HCT116 (cell line): ENCODE measurements around the gene TEN1. TPM values are rescaled to one million over a fixed set of nuclear protein-coding genes. Genes with fewer than 3 reads are reported as not detected.

Experiments
- ATAC-seq: fragments of 200-7000 bp; cut with Tn5 transposase; 2 replicates; pipeline ENCODE4 v1.9.1; 2020; ENCODE audit warnings: mild to moderate bottlenecking, moderate library complexity
- BruUV-seq: library from RNA; stranded (reverse); fragments of 400-500 nt; replicated peaks from 2 replicates; lab custom pipeline; 2021; lab: Mats Ljungman, UMichigan
- CTCF ChIA-PET: fragments of 300-600 bp; sonication (Branson Sonifier 250); formaldehyde crosslinking; loops from one replicate; lab custom pipeline; 2021; ENCODE audit warnings: antibody characterized with exemption; lab: Charles Lee
- POLR2A ChIA-PET: fragments of 300-600, 350-600 bp; sonication (Branson Sonifier 250); formaldehyde crosslinking; loops from one replicate; lab custom pipeline; 2021; ENCODE audit warnings: antibody characterized with exemption; lab: Charles Lee
- RAD21 ChIA-PET, 2 experiments: fragments of 300-600 bp; sonication (Branson Sonifier 250); formaldehyde crosslinking; loops; one replicate each; lab custom pipeline; 2023; ENCODE audit warnings: low total read pairs in 2 of 2; ENCODE audit not compliant: uncharacterized antibody in 2 of 2, unreplicated experiment in 2 of 2, low non-redundant PET in 1 of 2; lab: Charles Lee
- DNase-seq: peaks from one replicate; pipeline ENCODE4 v3.0.0-alpha.2; 2010; ENCODE audit warnings: low read depth, low spot score
- H2AFZ ChIP-seq: fragments of 200-600 bp; shearing (Covaris generic), sonication (generic); 2 replicates; pipeline ENCODE4 v1.6.1; 2017; ENCODE audit warnings: low read depth, mixed run types, mixed read lengths, antibody characterized with exemption, low read length; ENCODE audit not compliant: poor library complexity, severe bottlenecking
- H3K27ac ChIP-seq: 2 replicates; pipeline ENCODE4 v1.5.1; 2012; ENCODE audit warnings: low read depth, low read length
- H3K27me3 ChIP-seq: fragments of 200-600 bp; sonication (generic); 2 replicates; pipeline ENCODE4 v1.6.1; 2016; ENCODE audit warnings: mixed run types, low read length, mixed read lengths; ENCODE audit not compliant: insufficient read depth
- H3K36me3 ChIP-seq, 2 experiments: fragments of 200-500 bp in 1 of 2; fragments of 200-600 bp in 1 of 2; sonication (Bioruptor generic) in 1 of 2; sonication (generic) in 1 of 2; 2 replicates each; pipeline versions ENCODE4 v1.5.1 to v1.6.1; 2014 to 2016; ENCODE audit warnings: low read length in 2 of 2, inconsistent platforms in 1 of 2, mixed read lengths in 1 of 2, mixed run types in 1 of 2; ENCODE audit not compliant: insufficient read depth in 2 of 2, control insufficient read depth in 1 of 2
- H3K4me1 ChIP-seq, 2 experiments: fragments of 200-600 bp in 1 of 2; sonication (generic) in 1 of 2; 2 replicates each; pipeline versions ENCODE4 v1.5.1 to v1.6.1; 2012 to 2017; ENCODE audit warnings: low read length in 2 of 2, inconsistent platforms in 1 of 2, mild to moderate bottlenecking in 1 of 2, mixed read lengths in 1 of 2, mixed run types in 1 of 2, moderate library complexity in 1 of 2; ENCODE audit not compliant: insufficient read depth in 2 of 2, control insufficient read depth in 1 of 2
- H3K4me2 ChIP-seq: fragments of 200-600 bp; sonication (generic); 2 replicates; pipeline ENCODE4 v1.6.1; 2017; ENCODE audit warnings: mixed run types, low read length, mixed read lengths
- H3K4me3 ChIP-seq, 2 experiments: fragments of 200-600 bp in 1 of 2; sonication (generic) in 1 of 2; replicated peaks in 1 of 2; 2 replicates each; pipeline ENCODE4 v1.5.1; 2011 to 2016; ENCODE audit warnings: low read length in 2 of 2, control low read depth in 1 of 2, low read depth in 1 of 2, mild to moderate bottlenecking in 1 of 2, mixed read lengths in 1 of 2, mixed run types in 1 of 2
- H3K79me2 ChIP-seq: fragments of 200-600 bp; sonication (generic); 2 replicates; pipeline ENCODE4 v1.6.1; 2017; ENCODE audit warnings: mild to moderate bottlenecking, mixed run types, low read length, moderate library complexity, mixed read lengths; ENCODE audit not compliant: insufficient read depth
- H3K9ac ChIP-seq: fragments of 200-600 bp; sonication (generic); 2 replicates; pipeline ENCODE4 v1.6.1; 2016; ENCODE audit warnings: low read length, mixed read lengths
- H3K9me2 ChIP-seq: fragments of 200-600 bp; sonication (generic), shearing (Covaris generic); 2 replicates; pipeline ENCODE4 v1.6.1; 2017; ENCODE audit warnings: mixed run types, mild to moderate bottlenecking, moderate library complexity; ENCODE audit not compliant: insufficient read depth
- H3K9me3 ChIP-seq, 2 experiments: fragments of 200-500 bp in 1 of 2; fragments of 200-600 bp in 1 of 2; sonication (Bioruptor generic) in 1 of 2; sonication (generic) in 1 of 2; 2 replicates each; pipeline ENCODE4 v1.6.1; 2014 to 2017; ENCODE audit warnings: low read length in 2 of 2, mixed read lengths in 2 of 2, inconsistent platforms in 1 of 2, low read depth in 1 of 2, mild to moderate bottlenecking in 1 of 2, mixed run types in 1 of 2, moderate library complexity in 1 of 2; ENCODE audit not compliant: control insufficient read depth in 1 of 2, insufficient read depth in 1 of 2
- H4K20me1 ChIP-seq: fragments of 200-600 bp; sonication (generic), shearing (Covaris generic); 2 replicates; pipeline ENCODE4 v1.6.1; 2017; ENCODE audit warnings: mixed run types, mild to moderate bottlenecking, moderate library complexity; ENCODE audit not compliant: insufficient read depth
- ATF3 ChIP-seq: IDR thresholded peaks from 2 replicates; pipeline ENCODE4 v1.6.1; 2012
- CBX3 ChIP-seq: IDR thresholded peaks from 2 replicates; pipeline ENCODE4 v1.6.1; 2012; ENCODE audit warnings: low read depth
- CTCF ChIP-seq, 3 experiments: fragments of 200-600 bp in 1 of 3; sonication (generic) in 1 of 3; IDR thresholded peaks in 2 of 3; conservative IDR thresholded peaks in 1 of 3; 2 replicates each; pipeline ENCODE4 v1.5.1; 2012 to 2017; ENCODE audit warnings: low read depth in 2 of 3, low read length in 2 of 3, antibody characterized with exemption in 1 of 3, borderline replicate concordance in 1 of 3, control low read depth in 1 of 3, mild to moderate bottlenecking in 1 of 3, mixed read lengths in 1 of 3, mixed run types in 1 of 3, moderate library complexity in 1 of 3; ENCODE audit not compliant: insufficient read depth in 1 of 3
- FOSL1 ChIP-seq: IDR thresholded peaks from 2 replicates; pipeline ENCODE4 v1.6.1; 2012; ENCODE audit warnings: low read depth
- JUND ChIP-seq: IDR thresholded peaks from 2 replicates; pipeline ENCODE4 v1.6.1; 2012
- MAX ChIP-seq: IDR thresholded peaks from 2 replicates; pipeline ENCODE4 v1.6.1; 2012
- POLR2A ChIP-seq: IDR thresholded peaks from 2 replicates; pipeline ENCODE4 v1.7.0; 2011; ENCODE audit warnings: borderline replicate concordance; ENCODE audit not compliant: insufficient read depth, insufficient read length; ENCODE audit errors: extremely low read depth
- POLR2AphosphoS5 ChIP-seq: IDR thresholded peaks from 2 replicates; pipeline ENCODE4 v1.6.1; 2011; ENCODE audit warnings: mild to moderate bottlenecking, low read depth, low read length, moderate library complexity
- REST ChIP-seq: IDR thresholded peaks from 2 replicates; pipeline ENCODE4 v1.6.1; 2012; ENCODE audit warnings: low read depth
- SIN3A ChIP-seq: IDR thresholded peaks from 2 replicates; pipeline ENCODE4 v1.6.1; 2012; ENCODE audit warnings: low read depth
- SP1 ChIP-seq: IDR thresholded peaks from 2 replicates; pipeline ENCODE4 v1.6.1; 2012; ENCODE audit warnings: low read depth
- SRF ChIP-seq: IDR thresholded peaks from 2 replicates; pipeline ENCODE4 v1.6.1; 2012; ENCODE audit warnings: low read depth
- TCF7L2 ChIP-seq: IDR thresholded peaks from 2 replicates; pipeline ENCODE4 v1.7.0; 2011; ENCODE audit warnings: borderline replicate concordance, inconsistent platforms; ENCODE audit not compliant: insufficient read depth, insufficient read length; ENCODE audit errors: extremely low read depth
- YY1 ChIP-seq: IDR thresholded peaks from 2 replicates; pipeline ENCODE4 v1.6.1; 2011; ENCODE audit warnings: low read length, low read depth, moderate library complexity, mild to moderate bottlenecking; ENCODE audit not compliant: insufficient replicate concordance; ENCODE audit errors: extremely low read depth
- ZBTB33 ChIP-seq: IDR thresholded peaks from 2 replicates; pipeline ENCODE4 v1.6.1; 2011; ENCODE audit warnings: mild to moderate bottlenecking, low read length, moderate library complexity; ENCODE audit not compliant: insufficient replicate concordance; ENCODE audit errors: extremely low read depth
- ZNF274 ChIP-seq: fragments of 200-500 bp; sonication (Bioruptor generic); IDR thresholded peaks from 2 replicates; pipeline ENCODE4 v1.6.1; 2014; ENCODE audit warnings: mild to moderate bottlenecking, low read depth, low read length, inconsistent platforms
- intact Hi-C: fragments of 100-400 bp; cut with micrococcal nuclease; formaldehyde crosslinking; loops from 2 replicates; pipeline ENCODE4 v1.10.0; 2022
- total RNA-seq: library from RNA; stranded (reverse); gene quantifications from one replicate; pipeline ENCODE4 v1.2.1, GENCODE V29; 2021; ENCODE audit not compliant: unreplicated experiment

TEN1 gene
- total RNA-seq, 1 experiment from 2014 or later = 18.5 TPM

- Histone ChIP-seq H3K9me3 (no peaks in the 10 kb centered on the region), H3K9ac (peak overlapping the region; percentile 96), H3K4me2 (peak overlapping the region; percentile 95), H3K9me2 (no peaks in the 10 kb centered on the region), H3K27me3 (no peaks in the 10 kb centered on the region), H3K27ac (peak overlapping the region; percentile 69), H3K4me1 (peaks cover 10 to 17% of the 10 kb centered on the region in 2 experiments), H3K36me3 (0 out of 4 replicates have a peak, but pooled peaks cover 2 to 7% of the 10 kb centered on the region in 2 experiments), H4K20me1 (no peaks in the 10 kb centered on the region), H2AFZ (peak overlapping the region; percentile 10), H3K4me3 (peak overlapping the region; percentile 32 to 88), H3K79me2 (no peaks in the 10 kb centered on the region)
- CTCF ChIA-PET = interaction anchor here (1.0 to 1.4 kb wide), 6 partner anchors 14 to 158 kb away, joined by 3 to 8 read pairs (median 4); partner anchors contain the start of genes ACOX1, MRPL38, TEN1 and WBP2
- no peak for TF ChIP-seq CBX3
- TF ChIP-seq POLR2AphosphoS5 = no peak
- TF ChIP-seq REST = no peak
- no peak for TF ChIP-seq POLR2A
- TF ChIP-seq ZNF274 = no peak
- TF ChIP-seq SRF = no peak
- no peak for TF ChIP-seq FOSL1
- TF ChIP-seq SIN3A = no peak
- no peak for TF ChIP-seq ATF3
- no peak for TF ChIP-seq JUND
- no peak for TF ChIP-seq SP1
- no peak for TF ChIP-seq ZBTB33
- no peak for TF ChIP-seq MAX
- TF ChIP-seq TCF7L2 = no peak
- no peak for TF ChIP-seq YY1
- TF ChIP-seq CTCF (IDR thresholded peaks at IDR 0.05 in 2 of 3, conservative IDR thresholded peaks at IDR 0.05 in 1 of 3; ENCODE audit: borderline replicate concordance in 1 of 3, insufficient read depth in 1 of 3, low read depth in 2 of 3, low read length in 2 of 3) = no peak
- no peak for DNase-seq
- POLR2A ChIA-PET = interaction anchor here (0.6 to 1.2 kb wide), 11 partner anchors 8 to 599 kb away, joined by 3 to 6 read pairs (median 4); partner anchors contain the start of genes ACOX1, PRCD and TEN1
- BruUV-seq = no TSS peak
- intact Hi-C loops = loop anchor here (1.0 kb wide), 2 partner anchors 36 to 38 kb away; partner anchors contain the start of genes ACOX1 and TEN1
- ATAC-seq = no peak
- RAD21 ChIA-PET = interaction anchor here in 1 of 2 experiments (0.5 kb wide), 1 partner anchor 47 kb away, joined by 6 read pairs; no protein-coding TSS in a partner anchor
Measured at GRCh38 chr17:75941442-75941819, 37.6 kb upstream of the TEN1 start.
